ENCODE measurements around the gene SLC35G3.

Gene SLC35G3

DNA sequence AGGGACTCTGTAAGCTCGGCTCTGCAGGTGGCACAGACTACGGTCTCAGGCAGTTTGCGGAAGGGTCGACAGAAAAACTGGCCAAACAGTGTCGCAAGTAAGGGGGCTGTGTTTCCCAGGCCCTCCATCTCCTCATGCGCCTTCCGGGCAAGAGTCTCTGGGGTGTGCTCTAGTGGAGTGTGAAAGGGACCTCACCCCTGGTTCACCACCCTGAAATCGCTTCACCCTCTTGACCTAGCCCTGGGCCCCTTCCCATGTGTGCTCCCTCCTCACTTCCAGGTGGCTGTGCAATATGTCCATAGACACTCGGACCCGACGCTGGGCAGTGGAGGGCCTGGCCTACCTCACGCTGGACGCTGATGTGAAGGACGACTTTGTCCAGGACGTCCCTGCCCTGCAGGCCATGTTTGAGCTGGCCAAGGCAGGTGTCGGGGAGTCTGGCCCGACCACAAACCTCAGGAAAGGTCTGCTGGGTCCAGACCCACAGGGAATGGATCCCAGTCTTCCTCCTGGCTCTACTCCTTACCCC lies 24.3 kb downstream of the SLC35G3 start:
- Mint-ChIP-seq H3K4me3 (no peak overlapping the region), H3K4me1 (ENCODE audit: low read depth in 2 of 2) (peaks cover 20 to 34% of the 10 kb centered on the region in 2 donors), H3K9me3 (no peaks in the 10 kb centered on the region), H3K27me3 (no peaks in the 10 kb centered on the region), H3K27ac (no peak overlapping the region), H3K36me3 (ENCODE audit: insufficient read depth) (no peaks in the 10 kb centered on the region)
- DNase-seq: no peak
- no peak for ATAC-seq (replicated peaks)

DNA sequence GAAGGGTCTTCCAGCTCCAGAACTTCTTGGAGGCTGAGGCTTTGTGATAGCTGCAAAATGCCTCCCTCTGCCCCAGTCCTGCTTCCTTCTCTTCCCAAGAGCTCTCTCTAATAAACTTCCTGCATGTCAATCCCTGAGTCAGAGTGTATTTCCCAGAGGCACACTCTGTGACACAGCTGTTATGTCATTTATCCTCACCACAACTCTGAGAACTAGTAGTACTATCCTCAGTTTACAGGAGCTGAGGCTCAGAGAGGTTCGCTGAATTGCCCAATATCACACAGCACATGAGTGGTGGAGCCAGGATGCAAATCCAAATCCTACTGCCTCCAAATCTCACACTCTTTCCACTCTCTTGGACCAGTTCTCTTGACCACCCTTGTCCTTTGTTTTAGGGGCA lies 26.5 kb downstream of the SLC35G3 start:
- Mint-ChIP-seq H3K27ac (no peak overlapping the region), H3K9me3 (no peaks in the 10 kb centered on the region), H3K4me3 (no peak overlapping the region), H3K27me3 (no peaks in the 10 kb centered on the region), H3K4me1 (ENCODE audit: low read depth in 2 of 2) (peaks cover 18 to 27% of the 10 kb centered on the region in 2 donors), H3K36me3 (ENCODE audit: insufficient read depth) (no peaks in the 10 kb centered on the region)
- DNase-seq (no peak), ATAC-seq (replicated peaks) (no peak)

DNA sequence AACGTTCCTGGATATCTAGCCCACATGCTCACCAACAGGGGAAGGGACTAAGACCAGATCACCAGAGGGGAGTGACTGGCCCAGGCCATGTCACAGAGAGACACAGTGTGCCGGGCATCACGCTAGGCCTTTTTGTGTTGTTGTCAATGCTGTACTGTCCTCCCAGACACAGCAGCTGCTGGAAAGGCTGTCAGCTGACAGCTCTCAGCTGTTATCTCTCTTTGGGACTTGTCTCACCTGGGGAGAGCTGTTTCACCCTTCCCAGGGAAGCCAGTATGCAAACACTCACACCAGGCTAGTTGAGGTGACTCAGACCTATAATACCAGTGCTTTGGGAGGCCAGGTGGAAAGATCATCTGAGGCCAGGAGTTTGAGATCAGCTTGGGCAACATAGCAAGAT lies 27.1 kb downstream of the SLC35G3 start:
- no peak overlapping the region for H3K27ac Mint-ChIP-seq
- H3K4me3 Mint-ChIP-seq: no peak overlapping the region
- peaks cover 18 to 30% of the 10 kb centered on the region in 2 donors for H3K4me1 Mint-ChIP-seq (ENCODE audit: low read depth in 2 of 2)
- H3K27me3 Mint-ChIP-seq: no peaks in the 10 kb centered on the region
- H3K36me3 Mint-ChIP-seq (ENCODE audit: insufficient read depth): no peaks in the 10 kb centered on the region
- H3K9me3 Mint-ChIP-seq: no peaks in the 10 kb centered on the region
- ATAC-seq (replicated peaks) (no peak), DNase-seq (no peak)

GRCh38 chr17:35166526-35166925 lies 27.7 kb downstream of the SLC35G3 start:
- Mint-ChIP-seq H3K4me3 (no peak overlapping the region), H3K27me3 (no peaks in the 10 kb centered on the region), H3K9me3 (no peaks in the 10 kb centered on the region), H3K36me3 (ENCODE audit: insufficient read depth) (no peaks in the 10 kb centered on the region), H3K4me1 (ENCODE audit: low read depth in 2 of 2) (peaks cover 21 to 31% of the 10 kb centered on the region in 2 donors), H3K27ac (peak overlapping the region in 1 of 2 donors; percentile 66)
- ATAC-seq (replicated peaks) (no peak), DNase-seq (no peak)

DNA sequence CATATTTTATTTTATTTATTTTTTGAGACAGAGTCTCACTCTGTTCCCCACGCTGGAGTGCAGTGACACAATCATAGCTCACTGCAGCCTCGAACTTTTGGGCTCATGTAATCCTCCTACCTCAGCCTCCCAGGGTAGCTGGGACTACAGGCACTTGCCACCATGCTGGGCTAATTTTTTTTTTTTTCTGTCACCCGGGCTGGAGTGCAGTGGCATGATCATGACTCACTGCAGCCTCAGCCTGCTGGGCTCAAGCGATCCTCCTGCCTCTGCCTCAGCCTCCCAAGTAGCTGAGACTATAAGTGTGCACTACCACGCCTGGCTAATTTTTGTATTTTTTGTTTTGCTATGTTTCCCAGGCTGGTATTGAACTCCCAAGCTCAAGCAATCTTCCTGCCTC lies 29.5 kb downstream of the SLC35G3 start:
- Mint-ChIP-seq H3K4me3 (no peak overlapping the region), H3K4me1 (ENCODE audit: low read depth in 2 of 2) (peaks cover 33 to 45% of the 10 kb centered on the region in 2 donors), H3K36me3 (ENCODE audit: insufficient read depth) (peaks cover 9% of the 10 kb centered on the region), H3K27ac (peak overlapping the region; percentile 59 to 66), H3K27me3 (no peaks in the 10 kb centered on the region), H3K9me3 (no peaks in the 10 kb centered on the region)
- DNase-seq: no peak
- no peak for ATAC-seq (replicated peaks)

- no peak overlapping the region for H3K4me3 Mint-ChIP-seq
- ATAC-seq (replicated peaks) (no peak), DNase-seq (no peak)
- no peaks in the 10 kb centered on the region for H3K9me3 Mint-ChIP-seq
- H3K27me3 Mint-ChIP-seq: no peaks in the 10 kb centered on the region
- H3K27ac Mint-ChIP-seq: peak overlapping the region; percentile 66 to 67
- H3K36me3 Mint-ChIP-seq (ENCODE audit: insufficient read depth): peaks cover 9% of the 10 kb centered on the region
- peaks cover 35 to 50% of the 10 kb centered on the region in 2 donors for H3K4me1 Mint-ChIP-seq (ENCODE audit: low read depth in 2 of 2)
These were observed 30.3 kb downstream of the SLC35G3 start for GRCh38 chr17:35163886-35164285.

GRCh38 chr17:35162755-35163154 lies 31.4 kb downstream of the SLC35G3 start:
- H3K36me3 Mint-ChIP-seq (ENCODE audit: insufficient read depth): peaks cover 9% of the 10 kb centered on the region
- peaks cover 35 to 50% of the 10 kb centered on the region in 2 donors for H3K4me1 Mint-ChIP-seq (ENCODE audit: low read depth in 2 of 2)
- H3K4me3 Mint-ChIP-seq: peak overlapping the region in 1 of 2 donors; percentile 60
- no peaks in the 10 kb centered on the region for H3K9me3 Mint-ChIP-seq
- DNase-seq (no peak), ATAC-seq (replicated peaks) (no peak)
- H3K27me3 Mint-ChIP-seq: no peaks in the 10 kb centered on the region
- peak overlapping the region; percentile 55 to 66 for H3K27ac Mint-ChIP-seq

DNA sequence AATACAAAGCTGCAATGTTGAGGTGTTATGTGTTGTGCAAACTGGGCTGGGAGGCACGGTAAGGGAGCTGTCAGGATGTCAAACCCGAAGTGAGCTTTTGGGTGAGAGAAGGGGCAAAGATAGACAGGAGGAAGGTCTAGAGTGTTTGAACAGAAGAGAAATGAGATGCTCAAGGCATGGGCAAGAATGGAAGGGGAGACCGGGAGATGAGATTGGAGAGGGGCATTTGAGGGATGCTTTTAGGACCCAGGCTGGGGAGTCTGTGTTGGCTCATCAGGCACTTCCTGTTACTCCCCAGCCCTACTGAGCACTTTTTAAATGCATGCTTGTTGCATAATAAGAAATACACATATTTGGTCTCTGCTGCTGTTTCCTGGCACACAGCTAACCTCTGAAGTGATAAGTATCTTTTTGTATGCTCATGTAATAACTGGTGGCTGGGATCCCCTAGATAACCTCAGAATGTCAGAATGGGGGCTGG lies 32.9 kb downstream of the SLC35G3 start:
- ATAC-seq (replicated peaks): peak; percentile 77
- peaks cover 9% of the 10 kb centered on the region for H3K36me3 Mint-ChIP-seq (ENCODE audit: insufficient read depth)
- H3K4me3 Mint-ChIP-seq: peak overlapping the region; percentile 60 to 68
- H3K27ac Mint-ChIP-seq: peak overlapping the region; percentile 55 to 66
- no peaks in the 10 kb centered on the region for H3K9me3 Mint-ChIP-seq
- H3K27me3 Mint-ChIP-seq: no peaks in the 10 kb centered on the region
- H3K4me1 Mint-ChIP-seq (ENCODE audit: low read depth in 2 of 2): peaks cover 35 to 49% of the 10 kb centered on the region in 2 donors
- peak; percentile 14 to 48 (median 25) for DNase-seq

DNA sequence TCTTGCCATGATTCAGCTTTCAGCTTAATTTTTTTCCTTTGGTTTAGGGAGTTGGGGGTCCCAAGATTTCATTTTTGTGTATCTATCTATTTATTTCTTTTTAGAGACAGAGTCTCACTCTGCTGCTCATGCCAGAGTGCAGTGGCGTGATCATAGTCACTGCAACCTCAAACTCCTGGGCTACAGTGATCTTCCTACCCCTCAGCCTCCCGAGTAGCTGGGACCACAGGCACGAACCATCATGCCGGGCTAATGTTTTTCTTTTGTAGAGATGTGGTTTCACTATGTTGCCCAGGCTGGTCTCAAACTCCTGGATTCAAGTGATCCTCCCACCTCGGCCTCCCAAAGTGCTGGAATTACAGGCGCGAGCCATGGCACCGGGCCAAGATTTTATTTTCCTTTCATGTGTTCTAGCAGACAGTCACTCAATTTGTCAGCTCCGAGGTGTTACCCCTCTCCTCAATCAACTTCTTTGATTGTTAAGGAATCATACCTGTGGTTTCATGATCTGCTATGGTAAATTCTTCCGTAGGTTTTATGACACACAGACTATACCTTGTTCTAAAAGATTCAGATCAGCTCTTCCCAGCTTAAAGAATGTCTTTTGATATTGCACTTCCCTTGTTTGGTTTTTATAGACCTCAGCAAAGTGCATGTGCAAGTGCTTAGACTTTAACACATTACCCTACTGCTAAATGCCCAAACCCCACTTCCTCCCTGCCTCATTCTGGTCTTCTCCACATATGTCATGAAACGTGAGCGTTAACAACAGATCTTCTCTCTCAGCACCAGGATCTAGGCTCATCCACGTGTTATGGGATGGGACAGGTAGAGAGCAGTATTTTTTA lies 33.6 kb downstream of the SLC35G3 start:
- ATAC-seq (replicated peaks) (peak; percentile 75), DNase-seq (peak; percentile 16 to 39 (median 23))
- Mint-ChIP-seq H3K4me1 (ENCODE audit: low read depth in 2 of 2) (peaks cover 35 to 47% of the 10 kb centered on the region in 2 donors), H3K27me3 (no peaks in the 10 kb centered on the region), H3K9me3 (no peaks in the 10 kb centered on the region), H3K36me3 (ENCODE audit: insufficient read depth) (peaks cover 9% of the 10 kb centered on the region), H3K4me3 (peak overlapping the region; percentile 60 to 68), H3K27ac (peak overlapping the region; percentile 55 to 66)

DNA sequence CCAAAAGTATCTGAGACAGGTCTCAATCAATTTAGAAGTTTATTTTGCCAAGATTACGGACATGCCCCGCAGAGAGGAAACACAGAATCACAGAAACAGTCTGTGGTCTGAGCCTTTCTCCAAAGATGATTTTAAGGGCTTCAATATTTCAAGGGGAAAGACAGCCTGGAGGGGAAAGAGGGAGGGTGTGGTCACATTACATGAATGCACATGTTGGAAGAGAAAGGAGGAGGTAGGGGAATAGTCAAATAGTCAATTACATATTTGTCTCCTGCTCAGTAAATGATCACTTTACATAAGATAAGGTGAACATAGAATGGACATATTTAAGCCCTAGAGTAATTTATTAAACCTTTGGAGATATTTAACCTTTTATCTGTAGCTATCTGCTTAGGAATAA lies 34.3 kb downstream of the SLC35G3 start:
- Mint-ChIP-seq H3K4me3 (peak overlapping the region; percentile 42 to 68), H3K4me1 (ENCODE audit: low read depth in 2 of 2) (peaks cover 32 to 41% of the 10 kb centered on the region in 2 donors), H3K27ac (peak overlapping the region; percentile 55 to 66), H3K27me3 (no peaks in the 10 kb centered on the region), H3K9me3 (no peaks in the 10 kb centered on the region), H3K36me3 (ENCODE audit: insufficient read depth) (peaks cover 9% of the 10 kb centered on the region)
- DNase-seq (no peak), ATAC-seq (replicated peaks) (no peak)

DNA sequence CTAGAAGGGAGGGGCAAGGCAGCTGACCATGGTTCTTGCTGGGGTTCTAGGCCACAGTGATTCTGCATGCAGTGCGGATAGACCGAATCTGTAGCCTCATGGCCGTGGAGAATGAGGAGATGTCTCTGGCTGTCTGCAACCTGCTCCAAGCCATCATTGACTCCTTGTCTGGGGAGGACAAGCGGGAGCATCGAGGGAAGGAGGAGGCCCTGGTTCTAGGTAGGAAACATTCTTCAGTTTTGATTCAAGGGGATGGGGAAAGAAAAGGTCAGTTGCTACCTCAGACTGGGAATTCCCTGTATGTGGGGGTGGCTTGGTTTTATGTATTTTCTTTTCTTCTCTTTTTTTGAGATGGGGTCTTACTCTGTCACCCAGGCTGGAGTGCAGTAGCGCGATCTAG lies 38.9 kb downstream of the SLC35G3 start:
- DNase-seq (no peak), ATAC-seq (replicated peaks) (no peak)
- no peak overlapping the region for H3K27ac Mint-ChIP-seq
- peaks cover 6 to 11% of the 10 kb centered on the region in 2 donors for H3K4me1 Mint-ChIP-seq (ENCODE audit: low read depth in 2 of 2)
- no peaks in the 10 kb centered on the region for H3K9me3 Mint-ChIP-seq
- no peaks in the 10 kb centered on the region for H3K27me3 Mint-ChIP-seq
- H3K36me3 Mint-ChIP-seq (ENCODE audit: insufficient read depth): peaks cover under 1% of the 10 kb centered on the region
- H3K4me3 Mint-ChIP-seq: no peak overlapping the region

DNA sequence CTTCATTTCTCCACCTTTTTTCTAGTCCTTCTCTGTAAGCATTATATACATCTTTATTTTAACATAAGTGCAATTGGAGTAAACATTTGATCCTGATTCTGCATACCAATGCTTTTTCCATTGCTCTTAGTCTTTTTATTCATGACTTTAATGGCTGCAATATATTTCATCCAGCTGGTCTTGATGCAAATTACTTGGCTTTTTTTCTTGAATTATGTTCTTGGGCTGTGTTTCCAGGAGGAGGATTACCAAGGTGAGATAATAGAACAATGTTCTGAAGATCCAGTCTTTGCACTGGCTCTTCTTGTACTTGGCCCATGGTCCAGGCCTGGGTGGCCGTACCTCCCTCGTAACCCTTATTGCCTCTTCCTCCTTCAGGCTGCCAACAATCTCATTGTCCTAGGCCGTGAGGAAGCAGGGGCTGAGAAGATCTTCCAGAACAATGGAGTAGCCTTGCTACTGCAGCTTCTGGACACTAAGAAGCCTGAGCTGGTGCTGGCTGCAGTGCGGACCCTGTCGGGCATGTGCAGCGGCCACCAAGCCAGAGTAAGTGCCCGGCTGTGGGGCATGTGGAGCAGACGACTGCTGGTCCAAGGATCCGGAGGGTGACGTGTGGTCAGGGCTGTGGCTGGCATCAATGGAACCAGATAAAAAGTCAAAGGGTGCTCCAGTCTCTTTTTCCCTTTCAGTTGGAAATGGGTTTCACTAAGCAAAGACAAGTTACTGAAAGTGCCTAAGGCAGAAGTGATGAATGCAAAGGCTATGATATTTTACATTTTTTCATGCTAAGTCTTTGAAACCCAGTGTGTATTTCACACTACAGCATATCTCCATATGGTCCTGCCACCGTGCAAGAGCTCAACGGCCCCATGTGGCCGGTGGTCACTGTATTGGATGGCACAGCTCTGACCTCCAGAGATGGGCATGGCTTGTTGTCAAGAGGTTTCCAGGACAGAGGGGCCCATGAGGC lies 39.7 kb downstream of the SLC35G3 start:
- Mint-ChIP-seq H3K4me3 (no peak overlapping the region), H3K27me3 (no peaks in the 10 kb centered on the region), H3K4me1 (ENCODE audit: low read depth in 2 of 2) (peaks cover 0 to 3% of the 10 kb centered on the region in 2 donors), H3K36me3 (ENCODE audit: insufficient read depth) (no peaks in the 10 kb centered on the region), H3K9me3 (no peaks in the 10 kb centered on the region), H3K27ac (no peak overlapping the region)
- ATAC-seq (replicated peaks) (no peak), DNase-seq (no peak)

- Mint-ChIP-seq H3K4me1 (ENCODE audit: low read depth in 2 of 2) (no peaks in the 10 kb centered on the region), H3K27ac (no peak overlapping the region), H3K36me3 (ENCODE audit: insufficient read depth) (no peaks in the 10 kb centered on the region), H3K9me3 (no peaks in the 10 kb centered on the region), H3K4me3 (no peak overlapping the region), H3K27me3 (no peaks in the 10 kb centered on the region)
- ATAC-seq (replicated peaks) (no peak), DNase-seq (no peak)
These were observed 41.6 kb downstream of the SLC35G3 start for GRCh38 chr17:35152421-35153140.

Measured in effector memory CD8-positive, alpha-beta T cell (primary cell).